Measurements from ENCODE around the gene RPP25. TPM values are rescaled to one million over a fixed set of nuclear protein-coding genes. Genes with fewer than 3 reads are reported as not detected.

Gene RPP25
- total and polyA plus RNA-seq, 2 of the 13 experiments (the other 11 are each of a cell fraction or from before 2014, with no cell fraction given), result 0.05 to 0.11 TPM

- TF ChIP-seq ZNF318 (CRISPR knock-in tag; IDR thresholded peaks at IDR 0.05) (no peak), ZNF562 (CRISPR knock-in tag; IDR thresholded peaks at IDR 0.05; ENCODE audit: borderline replicate concordance) (no peak), PAXIP1 (CRISPR knock-in tag; conservative IDR thresholded peaks at IDR 0.05) (peak; percentile 63), PHF20 (CRISPR knock-in tag; IDR thresholded peaks at IDR 0.05) (peak; percentile 83), USF2 (IDR thresholded peaks at IDR 0.05; ENCODE audit: low read depth, low read length) (peak; percentile 66), USF2 (CRISPR knock-in tag; IDR thresholded peaks at IDR 0.05; ENCODE audit: borderline replicate concordance) (peak; percentile 46; the same call in 1 of the 2 replicates), ZNF20 (CRISPR knock-in tag; IDR thresholded peaks at IDR 0.05) (no peak), FOXA1 (IDR thresholded peaks at IDR 0.05) (no peak), FOXA1 (CRISPR knock-in tag; IDR thresholded peaks at IDR 0.05) (no peak), ZNF281 (CRISPR knock-in tag; IDR thresholded peaks at IDR 0.05; ENCODE audit: borderline replicate concordance) (0 out of 2 replicates have a peak, but pooled peaks have one; percentile 6), ZNF160 (CRISPR knock-in tag; IDR thresholded peaks at IDR 0.05) (peak; percentile 40)
These were observed 18.8 kb downstream of the RPP25 start, which contains the start of gene COX5A (continued) for GRCh38 chr15:74937590-74938371.

Measured in HepG2 (cell line).